ENCODE results near the gene DCUN1D2.

- no peak for TF ChIP-seq CTCF (IDR thresholded peaks at IDR 0.05; ENCODE audit: low read length)
- no peak for TF ChIP-seq EZH2 (optimal IDR thresholded peaks at IDR 0.05; ENCODE audit: low read depth, low read length)
Measured at GRCh38 chr13:113508521-113509254, 18.2 kb upstream of the DCUN1D2 start.
